SU-DHL-6 (cell line): ENCODE measurements around the gene TULP4.

ENCODE experiments used
- H2AFZ ChIP-seq: fragments of 200-600 bp; sonication (generic); 2 replicates; pipeline ENCODE4 v1.6.1; 2014; ENCODE audit warnings: low read depth, mild to moderate bottlenecking, moderate library complexity, mixed read lengths, antibody characterized with exemption, low read length; ENCODE audit not compliant: severe bottlenecking
- H3F3A ChIP-seq: fragments of 200-600 bp; shearing (Covaris generic); 2 replicates; pipeline ENCODE4 v1.6.0; 2016; ENCODE audit warnings: antibody characterized with exemption, mild to moderate bottlenecking; ENCODE audit not compliant: insufficient read depth
- H3K27ac ChIP-seq: fragments of 200-600 bp; sonication (generic); 2 replicates; pipeline ENCODE4 v1.5.1; 2016; ENCODE audit warnings: low read depth, mild to moderate bottlenecking, low read length, moderate library complexity, mixed read lengths
- H3K27me3 ChIP-seq: fragments of 200-600 bp; sonication (generic), shearing (Covaris generic); 2 replicates; pipeline ENCODE4 v1.6.0; 2014; ENCODE audit warnings: mild to moderate bottlenecking, low read length
- H3K36me3 ChIP-seq: fragments of 200-600 bp; sonication (generic); 2 replicates; pipeline ENCODE4 v1.6.1; 2014; ENCODE audit warnings: mild to moderate bottlenecking, low read length, mixed read lengths
- H3K4me2 ChIP-seq: fragments of 300-600, 200-600 bp; shearing (Covaris generic), sonication (generic); 2 replicates; pipeline ENCODE4 v1.6.0; 2014; ENCODE audit warnings: low read length, low read depth, mild to moderate bottlenecking; ENCODE audit not compliant: poor library complexity, severe bottlenecking
- H3K4me3 ChIP-seq: fragments of 200-600 bp; sonication (generic); 2 replicates; pipeline ENCODE4 v1.5.1; 2014; ENCODE audit warnings: antibody characterized with exemption, low read length, mild to moderate bottlenecking, mixed read lengths; ENCODE audit not compliant: insufficient read depth, poor library complexity, severe bottlenecking
- H3K79me2 ChIP-seq: fragments of 200-600 bp; sonication (generic); 2 replicates; pipeline ENCODE4 v1.6.1; 2014; ENCODE audit warnings: mild to moderate bottlenecking, low read length, moderate library complexity; ENCODE audit not compliant: insufficient read depth
- H3K9ac ChIP-seq: fragments of 200-600 bp; sonication (generic); 2 replicates; pipeline ENCODE4 v1.7.0; 2014; ENCODE audit warnings: mild to moderate bottlenecking, low read length
- H3K9me2 ChIP-seq: fragments of 200-600 bp; sonication (generic); replicated peaks from 2 replicates; pipeline ENCODE4 v1.6.1; 2014; ENCODE audit warnings: low read length; ENCODE audit not compliant: insufficient read depth
- H3K9me3 ChIP-seq: fragments of 200-600 bp; sonication (generic); 2 replicates; pipeline ENCODE4 v1.6.1; 2014; ENCODE audit warnings: low read length, mixed read lengths; ENCODE audit not compliant: insufficient read depth
- H4K20me1 ChIP-seq: fragments of 200-600 bp; sonication (generic); 2 replicates; pipeline ENCODE4 v1.6.1; 2014; ENCODE audit warnings: low read depth, mild to moderate bottlenecking, antibody characterized with exemption, low read length, moderate library complexity, mixed read lengths
- EZH2phosphoT487 ChIP-seq: fragments of 200-600 bp; sonication (generic), shearing (Covaris generic); conservative IDR thresholded peaks from 2 replicates; pipeline ENCODE4 v1.6.1; 2018; ENCODE audit warnings: mild to moderate bottlenecking, antibody characterized with exemption, low read length, moderate library complexity, mixed read lengths
- TF ChIP-seq, protein P1 (sequence below): fragments of 200-600 bp; sonication (generic); IDR thresholded peaks from one replicate; pipeline ENCODE4 v1.5.1; 2017; ENCODE audit warnings: antibody characterized with exemption, mild to moderate bottlenecking, low read length, moderate library complexity; ENCODE audit not compliant: insufficient read depth, poor library complexity, severe bottlenecking

Gene TULP4

DNA sequence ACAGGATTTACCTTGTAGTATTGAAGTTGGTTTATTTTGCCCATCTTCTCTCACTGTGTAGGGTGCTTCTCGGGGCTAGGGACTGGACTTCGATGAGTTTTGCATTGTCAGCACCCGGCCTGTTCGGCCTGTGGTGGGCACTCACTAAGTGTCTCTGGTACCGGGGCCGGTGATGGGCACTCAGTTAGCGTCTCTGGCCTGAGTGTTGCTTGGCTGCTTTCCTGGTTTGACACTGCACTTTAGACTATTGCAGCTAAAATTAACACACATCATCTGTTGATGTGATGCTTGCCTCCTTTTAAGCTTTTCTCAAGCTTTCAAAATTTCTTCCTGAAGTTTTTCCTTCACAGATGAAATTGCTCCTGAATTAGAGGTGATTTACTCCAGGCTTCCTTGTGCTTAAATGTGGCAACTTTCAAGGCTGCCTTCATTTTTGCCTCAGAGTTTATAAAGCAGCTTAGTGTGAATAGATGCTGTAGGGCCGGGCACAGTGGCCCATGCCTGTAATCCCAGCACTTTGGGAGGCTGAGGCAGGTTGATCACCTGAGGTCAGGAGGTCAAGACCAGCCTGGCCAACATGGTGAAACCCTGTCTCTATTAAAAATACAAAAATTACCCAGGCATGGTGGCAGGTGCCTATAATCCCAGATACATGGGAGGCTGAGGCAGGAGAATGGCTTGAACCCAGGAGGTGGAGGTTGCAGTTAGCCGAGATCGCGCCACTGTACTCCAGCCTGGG is 41.7 kb upstream of the TULP4 start:
- Histone ChIP-seq H3K27ac (no peak overlapping the region), H3K79me2 (peaks cover 81% of the 10 kb centered on the region), H2AFZ (no peak overlapping the region), H3K4me3 (no peak overlapping the region), H3K9ac (no peak overlapping the region), H3K4me2 (no peak overlapping the region), H3K27me3 (no peaks in the 10 kb centered on the region), H3F3A (no peaks in the 10 kb centered on the region), H4K20me1 (no peaks in the 10 kb centered on the region; the same call in 1 of the 2 replicates), H3K9me3 (no peaks in the 10 kb centered on the region), H3K9me2 (no peaks in the 10 kb centered on the region), H3K36me3 (no peaks in the 10 kb centered on the region)
- TF ChIP-seq, protein P1, sequence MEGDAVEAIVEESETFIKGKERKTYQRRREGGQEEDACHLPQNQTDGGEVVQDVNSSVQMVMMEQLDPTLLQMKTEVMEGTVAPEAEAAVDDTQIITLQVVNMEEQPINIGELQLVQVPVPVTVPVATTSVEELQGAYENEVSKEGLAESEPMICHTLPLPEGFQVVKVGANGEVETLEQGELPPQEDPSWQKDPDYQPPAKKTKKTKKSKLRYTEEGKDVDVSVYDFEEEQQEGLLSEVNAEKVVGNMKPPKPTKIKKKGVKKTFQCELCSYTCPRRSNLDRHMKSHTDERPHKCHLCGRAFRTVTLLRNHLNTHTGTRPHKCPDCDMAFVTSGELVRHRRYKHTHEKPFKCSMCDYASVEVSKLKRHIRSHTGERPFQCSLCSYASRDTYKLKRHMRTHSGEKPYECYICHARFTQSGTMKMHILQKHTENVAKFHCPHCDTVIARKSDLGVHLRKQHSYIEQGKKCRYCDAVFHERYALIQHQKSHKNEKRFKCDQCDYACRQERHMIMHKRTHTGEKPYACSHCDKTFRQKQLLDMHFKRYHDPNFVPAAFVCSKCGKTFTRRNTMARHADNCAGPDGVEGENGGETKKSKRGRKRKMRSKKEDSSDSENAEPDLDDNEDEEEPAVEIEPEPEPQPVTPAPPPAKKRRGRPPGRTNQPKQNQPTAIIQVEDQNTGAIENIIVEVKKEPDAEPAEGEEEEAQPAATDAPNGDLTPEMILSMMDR, result no peak
- no peak for TF ChIP-seq EZH2phosphoT487

DNA sequence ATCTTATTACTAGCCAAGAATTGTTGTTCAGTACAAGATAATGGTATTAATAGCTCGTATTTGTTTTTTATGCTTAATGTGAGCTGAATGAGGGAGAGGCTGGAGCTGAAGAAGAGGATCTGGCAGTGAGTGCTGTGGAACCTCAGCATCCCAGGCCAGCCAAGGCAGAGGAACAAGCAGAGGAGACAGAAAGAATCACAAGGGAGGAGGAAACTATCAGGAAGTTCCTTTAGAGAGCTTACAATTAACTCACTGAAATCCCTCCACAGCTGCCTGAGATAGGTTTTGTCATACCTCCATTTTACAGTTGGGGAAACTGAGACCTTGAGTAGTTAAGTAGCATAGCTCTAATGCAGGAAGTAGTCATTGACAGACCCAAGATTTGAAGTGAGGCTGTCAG is 39.9 kb upstream of the TULP4 start:
- TF ChIP-seq, protein P1, result no peak
- TF ChIP-seq EZH2phosphoT487, result no peak
- Histone ChIP-seq H2AFZ (no peak overlapping the region), H4K20me1 (no peaks in the 10 kb centered on the region; the same call in 1 of the 2 replicates), H3K27me3 (no peaks in the 10 kb centered on the region), H3K9ac (no peak overlapping the region), H3K79me2 (peaks cover 81% of the 10 kb centered on the region), H3K36me3 (no peaks in the 10 kb centered on the region), H3K9me3 (no peaks in the 10 kb centered on the region), H3K4me3 (no peak overlapping the region), H3K27ac (no peak overlapping the region), H3K4me2 (no peak overlapping the region), H3F3A (no peaks in the 10 kb centered on the region), H3K9me2 (no peaks in the 10 kb centered on the region)

DNA sequence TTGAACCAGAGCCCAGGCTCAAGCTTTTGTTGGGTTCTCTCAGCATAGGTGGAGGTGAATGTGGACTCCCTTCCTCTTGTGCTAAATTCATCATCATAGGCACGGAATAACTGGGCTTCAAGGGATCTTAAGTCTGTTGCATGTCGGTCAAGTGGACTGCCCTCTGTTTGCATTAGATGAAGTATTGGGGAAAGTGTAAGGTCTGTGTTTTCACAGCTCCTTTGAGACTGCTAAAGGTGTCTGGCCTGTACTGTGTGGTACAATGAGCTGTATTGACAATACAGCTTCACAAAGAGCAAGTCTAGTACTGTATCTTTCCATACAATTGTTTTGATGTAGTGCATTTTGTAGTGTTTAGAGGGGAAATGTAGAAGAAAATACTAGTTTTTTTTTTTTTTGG is 34.3 kb upstream of the TULP4 start:
- Histone ChIP-seq H3K9ac (no peak overlapping the region), H4K20me1 (no peaks in the 10 kb centered on the region; the same call in 1 of the 2 replicates), H3K9me3 (no peaks in the 10 kb centered on the region), H3K27me3 (no peaks in the 10 kb centered on the region), H2AFZ (no peak overlapping the region), H3K79me2 (peaks cover 68% of the 10 kb centered on the region), H3K4me2 (no peak overlapping the region), H3K27ac (no peak overlapping the region), H3K9me2 (no peaks in the 10 kb centered on the region), H3F3A (no peaks in the 10 kb centered on the region; the same call in 1 of the 2 replicates), H3K36me3 (no peaks in the 10 kb centered on the region), H3K4me3 (no peak overlapping the region)
- TF ChIP-seq, protein P1, result no peak
- no peak for TF ChIP-seq EZH2phosphoT487
